ENCODE results near the gene ARMH4.

ARMH4 gene

DNA sequence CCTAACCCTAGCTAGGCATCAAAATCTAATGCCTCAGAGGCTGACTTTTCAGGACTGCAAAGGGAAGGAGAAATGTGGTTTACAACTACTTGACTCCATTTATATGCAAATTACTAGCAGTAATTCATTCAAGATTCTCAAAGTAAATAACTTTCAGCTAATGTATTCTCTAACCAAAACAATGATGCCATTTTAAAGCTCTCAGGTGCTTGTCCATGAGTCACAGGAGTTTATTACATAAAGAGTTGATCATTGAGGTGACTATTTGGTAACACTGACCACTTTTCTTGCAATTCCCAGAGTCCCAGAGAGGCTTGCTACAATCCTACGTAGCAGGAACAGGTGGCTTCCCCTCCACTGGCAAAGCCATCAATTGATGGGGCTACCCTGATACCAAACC, 177.1 kb downstream of the ARMH4 start:
- DNase-seq (ENCODE audit: low read depth) = no peak
- TF ChIP-seq, protein P1, sequence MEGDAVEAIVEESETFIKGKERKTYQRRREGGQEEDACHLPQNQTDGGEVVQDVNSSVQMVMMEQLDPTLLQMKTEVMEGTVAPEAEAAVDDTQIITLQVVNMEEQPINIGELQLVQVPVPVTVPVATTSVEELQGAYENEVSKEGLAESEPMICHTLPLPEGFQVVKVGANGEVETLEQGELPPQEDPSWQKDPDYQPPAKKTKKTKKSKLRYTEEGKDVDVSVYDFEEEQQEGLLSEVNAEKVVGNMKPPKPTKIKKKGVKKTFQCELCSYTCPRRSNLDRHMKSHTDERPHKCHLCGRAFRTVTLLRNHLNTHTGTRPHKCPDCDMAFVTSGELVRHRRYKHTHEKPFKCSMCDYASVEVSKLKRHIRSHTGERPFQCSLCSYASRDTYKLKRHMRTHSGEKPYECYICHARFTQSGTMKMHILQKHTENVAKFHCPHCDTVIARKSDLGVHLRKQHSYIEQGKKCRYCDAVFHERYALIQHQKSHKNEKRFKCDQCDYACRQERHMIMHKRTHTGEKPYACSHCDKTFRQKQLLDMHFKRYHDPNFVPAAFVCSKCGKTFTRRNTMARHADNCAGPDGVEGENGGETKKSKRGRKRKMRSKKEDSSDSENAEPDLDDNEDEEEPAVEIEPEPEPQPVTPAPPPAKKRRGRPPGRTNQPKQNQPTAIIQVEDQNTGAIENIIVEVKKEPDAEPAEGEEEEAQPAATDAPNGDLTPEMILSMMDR (IDR thresholded peaks at IDR 0.05; ENCODE audit: low read depth, low read length, missing control alignments) = no peak
- H3K4me3 ChIP-seq (ENCODE audit: low read depth, low read length) = no peak overlapping the region

DNA sequence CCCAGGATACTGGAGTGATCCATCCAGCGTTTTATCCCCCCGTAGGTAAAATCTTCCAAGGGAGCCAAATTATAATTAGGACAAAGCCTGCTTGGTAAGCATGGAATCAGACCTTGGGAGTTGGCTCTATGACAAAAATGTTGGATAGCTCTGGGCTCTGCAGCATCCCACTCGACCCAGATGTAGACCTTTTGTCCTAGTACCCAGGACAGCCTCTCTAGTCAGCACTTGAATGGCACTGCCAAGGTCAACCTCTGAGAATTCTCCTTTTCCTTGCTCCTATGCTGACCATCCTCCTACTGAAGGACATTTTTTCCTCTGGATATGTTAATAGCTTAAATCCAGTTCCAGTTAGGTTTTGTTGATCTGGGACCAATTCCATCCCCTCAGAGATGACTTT, 181.4 kb downstream of the ARMH4 start:
- DNase-seq (ENCODE audit: low read depth) = no peak
- TF ChIP-seq, protein P1 (IDR thresholded peaks at IDR 0.05; ENCODE audit: low read depth, low read length, missing control alignments) = no peak
- no peak overlapping the region for H3K4me3 ChIP-seq (ENCODE audit: low read depth, low read length)

DNA sequence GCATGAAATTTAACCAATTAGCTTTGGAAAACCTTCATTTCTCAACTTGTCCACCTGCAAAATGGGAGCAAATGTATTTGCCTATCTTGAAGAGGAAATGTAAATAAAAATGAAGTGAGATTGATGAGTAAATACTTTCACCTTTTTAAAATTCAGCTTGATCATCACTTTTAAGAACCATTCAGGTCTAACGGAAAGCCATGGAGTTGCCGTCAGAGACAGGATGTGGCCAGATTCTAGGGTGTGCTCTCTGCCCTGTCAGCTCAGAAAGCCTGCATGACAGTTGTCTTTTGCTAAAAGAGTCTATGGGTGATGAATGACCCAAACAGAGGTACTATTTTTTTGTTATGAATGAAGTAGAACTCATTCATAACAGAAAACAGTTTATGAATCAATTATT, 181.8 kb downstream of the ARMH4 start:
- TF ChIP-seq, protein P1 (IDR thresholded peaks at IDR 0.05; ENCODE audit: low read depth, low read length, missing control alignments) = no peak
- no peak for DNase-seq (ENCODE audit: low read depth)
- H3K4me3 ChIP-seq (ENCODE audit: low read depth, low read length) = no peak overlapping the region

DNA sequence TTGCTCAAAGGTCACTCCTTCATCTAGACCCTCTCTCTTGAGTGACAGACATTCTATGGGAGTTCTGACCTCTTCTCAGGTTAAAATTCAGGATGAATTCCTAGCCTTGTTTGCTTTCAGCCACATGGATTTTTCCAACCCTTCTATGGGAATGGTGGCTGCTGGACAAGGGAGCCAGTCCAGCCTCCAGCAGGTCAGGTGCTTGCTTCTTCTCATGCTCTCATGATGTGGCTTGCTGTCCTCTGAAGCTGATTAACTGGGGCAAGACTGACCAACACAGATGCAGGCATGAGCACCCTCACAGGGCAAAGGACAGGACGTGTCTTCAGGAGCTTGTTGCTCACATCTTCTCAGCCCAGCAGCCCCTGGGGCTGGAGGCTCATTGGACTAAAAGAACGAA, 188.9 kb downstream of the ARMH4 start:
- TF ChIP-seq, protein P1 (IDR thresholded peaks at IDR 0.05; ENCODE audit: low read depth, low read length, missing control alignments) = no peak
- no peak for DNase-seq (ENCODE audit: low read depth)
- no peak overlapping the region for H3K4me3 ChIP-seq (ENCODE audit: low read depth, low read length)

DNA sequence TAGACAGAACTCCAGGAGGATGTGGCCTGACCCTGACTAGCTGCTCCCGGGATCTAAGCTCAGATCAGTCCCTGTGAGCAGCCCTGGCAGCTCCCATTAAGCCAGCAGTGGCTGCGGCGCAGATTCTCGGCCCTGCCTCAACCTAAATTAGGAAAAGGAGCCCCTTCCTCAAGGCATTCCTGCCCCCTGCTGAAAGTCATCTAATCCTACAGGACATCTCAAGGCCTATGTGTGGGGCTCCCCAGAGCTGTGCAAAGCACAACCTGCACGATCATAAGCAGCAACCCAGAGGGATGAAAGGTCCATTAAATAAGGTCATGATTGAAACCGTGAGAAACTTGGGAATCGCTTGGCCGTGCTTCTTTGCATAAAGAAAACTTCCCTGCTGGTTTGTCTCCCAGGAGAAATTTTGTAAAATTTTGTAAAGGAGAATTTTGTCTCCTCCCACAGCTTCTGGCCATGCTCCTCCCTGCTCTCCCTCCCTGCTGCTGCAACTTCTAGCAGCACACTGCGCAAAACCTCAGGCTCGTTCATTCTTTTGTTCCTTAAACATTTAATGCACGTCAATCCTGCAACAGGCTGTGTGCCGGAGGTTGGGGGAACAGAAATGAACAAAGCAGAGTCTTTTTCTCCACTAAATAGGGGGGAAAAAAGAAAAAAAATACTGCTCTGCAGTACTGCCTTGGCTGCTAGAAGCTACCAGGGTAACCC, 189.5 kb downstream of the ARMH4 start:
- no peak for DNase-seq (ENCODE audit: low read depth)
- no peak overlapping the region for H3K4me3 ChIP-seq (ENCODE audit: low read depth, low read length)
- TF ChIP-seq, protein P1 (IDR thresholded peaks at IDR 0.05; ENCODE audit: low read depth, low read length, missing control alignments) = no peak

DNA sequence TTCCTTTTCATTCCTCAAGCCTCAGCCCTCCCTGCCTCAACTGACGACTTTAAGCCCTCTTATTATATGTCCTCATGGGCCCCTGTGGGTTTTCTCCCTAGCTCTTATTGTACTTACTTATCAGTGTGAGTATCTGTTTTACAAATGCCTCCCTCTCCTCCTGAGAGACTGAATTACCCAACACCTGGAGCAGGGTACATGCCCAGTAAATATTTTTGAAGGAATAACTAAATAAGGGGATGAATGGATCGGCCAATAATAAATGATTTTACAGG, 190.3 kb downstream of the ARMH4 start:
- no peak for DNase-seq (ENCODE audit: low read depth)
- TF ChIP-seq, protein P1 (IDR thresholded peaks at IDR 0.05; ENCODE audit: low read depth, low read length, missing control alignments) = no peak
- H3K4me3 ChIP-seq (ENCODE audit: low read depth, low read length) = no peak overlapping the region
